ENCODE measurements around the gene DISP2.

The DISP2 gene

GRCh38 chr15:40325700-40326099, 32.3 kb upstream of the DISP2 start:
- DNase-seq (ENCODE audit: extremely low read depth, insufficient read length), result no peak
- no peak for TF ChIP-seq CTCF (IDR thresholded peaks at IDR 0.05; ENCODE audit: insufficient read depth, low read length, poor library complexity, severe bottlenecking)
- H3K36me3 ChIP-seq (ENCODE audit: control insufficient read depth, insufficient read depth, low read length), result no peaks in the 10 kb centered on the region
- H3K4me3 ChIP-seq (replicated peaks; ENCODE audit: low read depth, low read length), result no peak overlapping the region
- no peaks in the 10 kb centered on the region for H3K27me3 ChIP-seq (replicated peaks; ENCODE audit: control insufficient read depth, insufficient read depth, low read length)

- Histone ChIP-seq H3K36me3 (ENCODE audit: control insufficient read depth, insufficient read depth, low read length) (no peaks in the 10 kb centered on the region), H3K27me3 (replicated peaks; ENCODE audit: control insufficient read depth, insufficient read depth, low read length) (no peaks in the 10 kb centered on the region), H3K4me3 (replicated peaks; ENCODE audit: low read depth, low read length) (no peak overlapping the region)
- no peak for TF ChIP-seq CTCF (IDR thresholded peaks at IDR 0.05; ENCODE audit: insufficient read depth, low read length, poor library complexity, severe bottlenecking)
- DNase-seq (ENCODE audit: extremely low read depth, insufficient read length), result no peak
These were observed 30.6 kb upstream of the DISP2 start for GRCh38 chr15:40327457-40327856.

- DNase-seq (ENCODE audit: extremely low read depth, insufficient read length), result no peak
- Histone ChIP-seq H3K27me3 (replicated peaks; ENCODE audit: control insufficient read depth, insufficient read depth, low read length) (no peaks in the 10 kb centered on the region), H3K4me3 (replicated peaks; ENCODE audit: low read depth, low read length) (no peak overlapping the region), H3K36me3 (ENCODE audit: control insufficient read depth, insufficient read depth, low read length) (no peaks in the 10 kb centered on the region)
- TF ChIP-seq CTCF (IDR thresholded peaks at IDR 0.05; ENCODE audit: insufficient read depth, low read length, poor library complexity, severe bottlenecking), result no peak
These were observed 29.8 kb upstream of the DISP2 start for GRCh38 chr15:40328176-40328575.

- H3K4me3 ChIP-seq (replicated peaks; ENCODE audit: low read depth, low read length), result no peak overlapping the region
- no peak for TF ChIP-seq CTCF (IDR thresholded peaks at IDR 0.05; ENCODE audit: insufficient read depth, low read length, poor library complexity, severe bottlenecking)
- no peak for DNase-seq (ENCODE audit: extremely low read depth, insufficient read length)
- H3K36me3 ChIP-seq (ENCODE audit: control insufficient read depth, insufficient read depth, low read length), result no peaks in the 10 kb centered on the region
- H3K27me3 ChIP-seq (replicated peaks; ENCODE audit: control insufficient read depth, insufficient read depth, low read length), result no peaks in the 10 kb centered on the region
These were observed 29.3 kb upstream of the DISP2 start for GRCh38 chr15:40328751-40329150.

GRCh38 chr15:40329804-40330203, 28.2 kb upstream of the DISP2 start:
- H3K27me3 ChIP-seq (replicated peaks; ENCODE audit: control insufficient read depth, insufficient read depth, low read length), result no peaks in the 10 kb centered on the region
- TF ChIP-seq CTCF (IDR thresholded peaks at IDR 0.05; ENCODE audit: insufficient read depth, low read length, poor library complexity, severe bottlenecking), result no peak
- no peaks in the 10 kb centered on the region for H3K36me3 ChIP-seq (ENCODE audit: control insufficient read depth, insufficient read depth, low read length)
- H3K4me3 ChIP-seq (replicated peaks; ENCODE audit: low read depth, low read length), result no peak overlapping the region
- DNase-seq (ENCODE audit: extremely low read depth, insufficient read length), result no peak

GRCh38 chr15:40330368-40330836, 27.6 kb upstream of the DISP2 start:
- no peaks in the 10 kb centered on the region for H3K36me3 ChIP-seq (ENCODE audit: control insufficient read depth, insufficient read depth, low read length)
- DNase-seq (ENCODE audit: extremely low read depth, insufficient read length), result no peak
- no peaks in the 10 kb centered on the region for H3K27me3 ChIP-seq (replicated peaks; ENCODE audit: control insufficient read depth, insufficient read depth, low read length)
- TF ChIP-seq CTCF (IDR thresholded peaks at IDR 0.05; ENCODE audit: insufficient read depth, low read length, poor library complexity, severe bottlenecking), result no peak
- no peak overlapping the region for H3K4me3 ChIP-seq (replicated peaks; ENCODE audit: low read depth, low read length)

Data from GM06990 (cell line).